Bronchial epithelial cell (primary cell): ENCODE measurements around the gene SEMA3A. TPM values are rescaled to one million over a fixed set of nuclear protein-coding genes. Genes with fewer than 3 reads are reported as not detected.

ENCODE experiments used
- DNase-seq: peaks from one replicate; pipeline ENCODE4 v3.0.0-alpha.2; 2010; ENCODE audit warnings: low read depth
- FAIRE-seq: peaks from 2 replicates; lab custom pipeline; 2011; peaks lifted over from hg19 to GRCh38; lab: Jason Lieb, UNC
- H3K27me3 ChIP-seq: 2 replicates; pipeline ENCODE4 v1.5.1; 2011; ENCODE audit warnings: low read length; ENCODE audit not compliant: control insufficient read depth, insufficient read depth
- H3K36me3 ChIP-seq: 2 replicates; pipeline ENCODE4 v1.5.1; 2011; ENCODE audit warnings: low read length; ENCODE audit not compliant: control insufficient read depth, insufficient read depth
- H3K4me3 ChIP-seq: 2 replicates; pipeline ENCODE4 v1.5.1; 2011; ENCODE audit warnings: mild to moderate bottlenecking, low read depth, low read length, control low read depth
- CTCF ChIP-seq: IDR thresholded peaks from 2 replicates; pipeline ENCODE4 v1.5.1; 2011; ENCODE audit warnings: mild to moderate bottlenecking, moderate library complexity, low read length, control low read depth, inconsistent platforms; ENCODE audit not compliant: insufficient read depth, severe bottlenecking
- total RNA-seq: library from RNA; depleted of rRNA; stranded (reverse); fragments of >200 nt; gene quantifications from 2 replicates; pipeline ENCODE4 v1.2.1, GENCODE V29; 2014

SEMA3A gene
- total RNA-seq, 1 donor from 2014 or later, result 57.7 TPM

- no peak for DNase-seq
- no peak for FAIRE-seq
- H3K4me3 ChIP-seq, result no peak overlapping the region
- no peaks in the 10 kb centered on the region for H3K27me3 ChIP-seq
- H3K36me3 ChIP-seq, result no peaks in the 10 kb centered on the region
- no peak for TF ChIP-seq CTCF
Measured at GRCh38 chr7:84113906-84114850, 80.4 kb downstream of the SEMA3A start.

- TF ChIP-seq CTCF, result no peak
- FAIRE-seq (no peak), DNase-seq (no peak)
- Histone ChIP-seq H3K27me3 (no peaks in the 10 kb centered on the region), H3K36me3 (no peaks in the 10 kb centered on the region), H3K4me3 (no peak overlapping the region)
Measured at GRCh38 chr7:84113286-84113685, 81.3 kb downstream of the SEMA3A start.

GRCh38 chr7:84112771-84113170 lies 81.8 kb downstream of the SEMA3A start:
- Histone ChIP-seq H3K4me3 (no peak overlapping the region), H3K27me3 (no peaks in the 10 kb centered on the region), H3K36me3 (no peaks in the 10 kb centered on the region)
- TF ChIP-seq CTCF, result no peak
- FAIRE-seq (no peak), DNase-seq (no peak)

- no peak for FAIRE-seq
- H3K27me3 ChIP-seq, result no peaks in the 10 kb centered on the region
- H3K36me3 ChIP-seq, result no peaks in the 10 kb centered on the region
- TF ChIP-seq CTCF, result no peak
- DNase-seq, result no peak
- no peak overlapping the region for H3K4me3 ChIP-seq
Measured at GRCh38 chr7:84111842-84112241, 82.7 kb downstream of the SEMA3A start.

GRCh38 chr7:84110400-84110799 lies 84.2 kb downstream of the SEMA3A start:
- FAIRE-seq, result no peak

More at GRCh38 chr7:84110400-84110799, 84.2 kb downstream of the SEMA3A start:
- no peaks in the 10 kb centered on the region for H3K36me3 ChIP-seq
- H3K27me3 ChIP-seq, result no peaks in the 10 kb centered on the region
- peak; percentile 58 for DNase-seq
- no peak for TF ChIP-seq CTCF
- H3K4me3 ChIP-seq, result no peak overlapping the region
